Fibroblast of villous mesenchyme (primary cell): Measurements from ENCODE around the gene LRPAP1. TPM values are rescaled to one million over a fixed set of nuclear protein-coding genes. Genes with fewer than 3 reads are reported as not detected.
A peak's percentile ranks its signal among the peaks of the same experiment; 100 is the strongest.

Source experiments
- DNase-seq: peaks from one replicate; pipeline ENCODE4 v3.0.0-alpha.2; 2010; ENCODE audit warnings: low read depth
- H3K4me3 ChIP-seq: 2 replicates; pipeline ENCODE4 v1.5.1; 2011; ENCODE audit warnings: low read depth, mild to moderate bottlenecking, low read length
- total RNA-seq: library from RNA; depleted of rRNA; stranded (reverse); fragments of >200 nt; gene quantifications from 2 replicates; pipeline ENCODE4 v1.2.3, GENCODE V29; 2012
- TF ChIP-seq, protein P1 (sequence below): IDR thresholded peaks from 2 replicates; pipeline ENCODE4 v1.5.1; 2012; ENCODE audit warnings: low read depth, mild to moderate bottlenecking, low read length; ENCODE audit not compliant: insufficient read depth

The LRPAP1 gene
- total RNA-seq, 1 donor, result 21.2 TPM

DNA sequence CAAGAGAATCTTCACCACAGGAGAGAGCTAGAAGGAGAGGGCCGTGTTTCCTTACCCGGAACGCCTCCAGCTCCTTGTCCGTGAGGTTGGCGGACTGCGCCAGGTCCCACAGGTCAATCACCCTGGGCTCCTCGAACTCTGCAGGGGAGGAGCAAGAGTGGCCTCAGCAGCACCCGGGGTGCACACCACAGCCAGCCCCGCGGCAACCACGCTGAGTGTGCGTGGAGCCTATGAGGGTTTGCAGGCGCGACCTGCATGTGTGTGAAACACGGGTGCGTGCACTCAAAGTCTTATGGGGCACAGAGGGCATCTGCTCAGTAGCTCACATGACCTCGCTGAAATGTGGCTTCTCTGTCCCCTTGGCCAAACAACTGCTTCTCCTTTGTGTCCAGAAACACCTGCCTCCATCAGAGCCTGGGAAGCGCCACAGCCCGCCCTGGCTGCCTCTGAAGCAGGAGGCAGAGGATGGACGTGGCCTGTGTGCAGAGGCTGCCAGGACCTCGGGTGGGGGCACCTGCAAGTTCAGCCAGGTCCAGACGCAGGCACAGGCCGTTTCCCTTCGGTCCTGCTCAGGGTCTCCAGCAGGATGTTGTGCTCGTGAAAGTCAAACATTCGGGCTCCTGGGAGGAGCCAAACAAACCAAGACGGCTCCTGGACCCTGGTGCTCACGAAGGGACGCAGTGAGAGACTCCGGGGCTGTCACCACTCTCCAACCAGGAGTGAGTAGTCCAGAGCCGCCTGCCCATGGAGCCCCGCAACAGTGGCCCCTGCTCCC is 16.0 kb downstream of the LRPAP1 start:
- H3K4me3 ChIP-seq, result no peak overlapping the region
- TF ChIP-seq, protein P1, sequence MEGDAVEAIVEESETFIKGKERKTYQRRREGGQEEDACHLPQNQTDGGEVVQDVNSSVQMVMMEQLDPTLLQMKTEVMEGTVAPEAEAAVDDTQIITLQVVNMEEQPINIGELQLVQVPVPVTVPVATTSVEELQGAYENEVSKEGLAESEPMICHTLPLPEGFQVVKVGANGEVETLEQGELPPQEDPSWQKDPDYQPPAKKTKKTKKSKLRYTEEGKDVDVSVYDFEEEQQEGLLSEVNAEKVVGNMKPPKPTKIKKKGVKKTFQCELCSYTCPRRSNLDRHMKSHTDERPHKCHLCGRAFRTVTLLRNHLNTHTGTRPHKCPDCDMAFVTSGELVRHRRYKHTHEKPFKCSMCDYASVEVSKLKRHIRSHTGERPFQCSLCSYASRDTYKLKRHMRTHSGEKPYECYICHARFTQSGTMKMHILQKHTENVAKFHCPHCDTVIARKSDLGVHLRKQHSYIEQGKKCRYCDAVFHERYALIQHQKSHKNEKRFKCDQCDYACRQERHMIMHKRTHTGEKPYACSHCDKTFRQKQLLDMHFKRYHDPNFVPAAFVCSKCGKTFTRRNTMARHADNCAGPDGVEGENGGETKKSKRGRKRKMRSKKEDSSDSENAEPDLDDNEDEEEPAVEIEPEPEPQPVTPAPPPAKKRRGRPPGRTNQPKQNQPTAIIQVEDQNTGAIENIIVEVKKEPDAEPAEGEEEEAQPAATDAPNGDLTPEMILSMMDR, result no peak
- no peak for DNase-seq

DNA sequence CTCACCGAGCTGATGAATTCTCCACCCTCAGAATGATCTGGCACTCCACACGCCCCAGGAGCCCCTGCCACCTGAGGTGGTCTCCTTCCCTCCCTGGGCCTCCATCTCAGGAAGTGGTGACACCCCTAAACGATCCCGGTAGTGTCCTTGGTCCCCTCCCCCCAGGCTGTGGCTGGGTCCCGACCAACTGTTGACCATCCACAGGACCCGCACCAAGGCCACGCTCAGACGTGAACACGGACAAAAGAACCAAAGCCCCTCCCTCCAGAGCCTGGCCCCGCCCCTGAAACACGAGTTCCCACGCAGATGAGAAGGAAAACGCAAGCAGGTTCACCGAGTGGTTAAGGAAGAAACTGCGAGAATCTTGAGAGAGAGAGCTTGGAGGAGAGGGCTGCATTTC is 16.6 kb downstream of the LRPAP1 start:
- TF ChIP-seq, protein P1, result no peak
- H3K4me3 ChIP-seq, result no peak overlapping the region
- no peak for DNase-seq

- no peak overlapping the region for H3K4me3 ChIP-seq
- TF ChIP-seq, protein P1, result peak; percentile 4
- no peak for DNase-seq
Measured at GRCh38 chr4:3514806-3515501, 17.3 kb downstream of the LRPAP1 start.

GRCh38 chr4:3514221-3514780 is 17.9 kb downstream of the LRPAP1 start:
- no peak overlapping the region for H3K4me3 ChIP-seq
- DNase-seq, result no peak
- TF ChIP-seq, protein P1, result no peak

- DNase-seq, result no peak
- no peak overlapping the region for H3K4me3 ChIP-seq
- TF ChIP-seq, protein P1, result no peak
Measured at GRCh38 chr4:3513807-3514206, 18.4 kb downstream of the LRPAP1 start.

- TF ChIP-seq, protein P1, result no peak
- H3K4me3 ChIP-seq, result no peak overlapping the region
- DNase-seq, result no peak
Measured at GRCh38 chr4:3512719-3513118, 19.5 kb downstream of the LRPAP1 start.
